DND-41 (cell line): Measurements from ENCODE around the gene GATM.

Experiments used
- EZH2 ChIP-seq: IDR thresholded peaks from 3 replicates; pipeline ENCODE4 v1.6.1; 2012; ENCODE audit warnings: borderline replicate concordance, low read depth, mild to moderate bottlenecking, moderate library complexity, low read length, inconsistent platforms; ENCODE audit not compliant: severe bottlenecking
- TF ChIP-seq, protein P1 (sequence below): IDR thresholded peaks from 2 replicates; pipeline ENCODE4 v1.5.1; 2012; ENCODE audit warnings: borderline replicate concordance, low read length, moderate library complexity, mild to moderate bottlenecking; ENCODE audit not compliant: poor library complexity, severe bottlenecking; ENCODE audit errors: extremely low read depth

DNA sequence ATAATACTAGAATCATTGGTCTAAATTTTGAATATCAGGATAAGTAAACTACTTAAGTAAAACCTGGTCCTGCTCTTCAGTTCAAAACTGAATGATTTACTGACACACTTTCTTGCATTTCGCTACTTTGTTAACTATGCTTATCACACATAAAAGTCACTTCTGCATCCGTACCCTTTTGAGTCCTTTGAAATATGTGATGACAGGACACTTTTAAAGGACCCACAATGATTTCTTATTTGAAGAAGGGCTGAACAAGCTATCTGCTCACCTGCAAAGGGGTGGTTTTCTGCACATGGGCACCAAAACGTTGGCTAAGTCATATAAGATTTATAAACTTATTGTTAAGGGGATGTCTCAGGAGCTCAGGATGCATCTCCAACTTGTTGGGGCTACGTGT, 15.0 kb downstream of the GATM start:
- TF ChIP-seq, protein P1, sequence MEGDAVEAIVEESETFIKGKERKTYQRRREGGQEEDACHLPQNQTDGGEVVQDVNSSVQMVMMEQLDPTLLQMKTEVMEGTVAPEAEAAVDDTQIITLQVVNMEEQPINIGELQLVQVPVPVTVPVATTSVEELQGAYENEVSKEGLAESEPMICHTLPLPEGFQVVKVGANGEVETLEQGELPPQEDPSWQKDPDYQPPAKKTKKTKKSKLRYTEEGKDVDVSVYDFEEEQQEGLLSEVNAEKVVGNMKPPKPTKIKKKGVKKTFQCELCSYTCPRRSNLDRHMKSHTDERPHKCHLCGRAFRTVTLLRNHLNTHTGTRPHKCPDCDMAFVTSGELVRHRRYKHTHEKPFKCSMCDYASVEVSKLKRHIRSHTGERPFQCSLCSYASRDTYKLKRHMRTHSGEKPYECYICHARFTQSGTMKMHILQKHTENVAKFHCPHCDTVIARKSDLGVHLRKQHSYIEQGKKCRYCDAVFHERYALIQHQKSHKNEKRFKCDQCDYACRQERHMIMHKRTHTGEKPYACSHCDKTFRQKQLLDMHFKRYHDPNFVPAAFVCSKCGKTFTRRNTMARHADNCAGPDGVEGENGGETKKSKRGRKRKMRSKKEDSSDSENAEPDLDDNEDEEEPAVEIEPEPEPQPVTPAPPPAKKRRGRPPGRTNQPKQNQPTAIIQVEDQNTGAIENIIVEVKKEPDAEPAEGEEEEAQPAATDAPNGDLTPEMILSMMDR: no peak
- no peak for TF ChIP-seq EZH2
